Measurements from ENCODE around the gene TNIK. TPM values are rescaled to one million over a fixed set of nuclear protein-coding genes. Genes with fewer than 3 reads are reported as not detected.
A peak's percentile ranks its signal among the peaks of the same experiment; 100 is the strongest.
"Not testable (repeated sequence)": the region's sequence is repeated elsewhere in the genome, so short reads cannot be mapped to it uniquely, and the experiment has no call there.

The TNIK gene
- total RNA-seq, 1 donor from 2014 or later: 1.1 TPM

DNA sequence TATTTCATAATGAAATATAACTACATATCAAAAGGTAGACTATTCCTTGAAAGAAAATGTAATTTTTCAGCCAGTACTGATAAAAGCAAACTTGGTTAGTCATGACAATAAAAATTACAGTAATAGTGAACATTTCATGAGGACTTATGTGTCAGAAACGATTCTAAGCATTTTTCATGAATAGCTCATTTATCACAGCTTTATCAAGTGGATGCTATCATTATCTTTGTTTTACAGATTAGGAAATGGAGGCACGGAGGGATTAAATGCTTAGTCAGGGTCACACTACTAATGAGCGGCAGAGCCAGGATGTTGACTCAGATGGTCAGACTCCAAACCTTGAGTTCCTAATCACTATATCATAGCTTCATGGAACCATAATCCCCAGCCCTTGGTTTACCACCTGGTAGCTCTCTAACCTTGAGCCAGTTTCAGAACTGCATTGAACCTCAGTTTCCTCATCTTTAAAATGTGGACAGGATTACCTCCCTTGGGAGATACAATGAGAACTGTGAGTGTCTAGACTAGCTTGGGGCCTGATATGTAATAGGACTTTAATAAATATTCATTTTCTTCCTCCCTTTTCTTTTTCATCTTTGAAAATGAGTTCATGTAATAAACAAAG, 85.4 kb downstream of the TNIK start:
- no peaks in the 10 kb centered on the region for H3K36me3 ChIP-seq (ENCODE audit: control insufficient read depth, insufficient read depth, low read length)
- TF ChIP-seq, protein P1, sequence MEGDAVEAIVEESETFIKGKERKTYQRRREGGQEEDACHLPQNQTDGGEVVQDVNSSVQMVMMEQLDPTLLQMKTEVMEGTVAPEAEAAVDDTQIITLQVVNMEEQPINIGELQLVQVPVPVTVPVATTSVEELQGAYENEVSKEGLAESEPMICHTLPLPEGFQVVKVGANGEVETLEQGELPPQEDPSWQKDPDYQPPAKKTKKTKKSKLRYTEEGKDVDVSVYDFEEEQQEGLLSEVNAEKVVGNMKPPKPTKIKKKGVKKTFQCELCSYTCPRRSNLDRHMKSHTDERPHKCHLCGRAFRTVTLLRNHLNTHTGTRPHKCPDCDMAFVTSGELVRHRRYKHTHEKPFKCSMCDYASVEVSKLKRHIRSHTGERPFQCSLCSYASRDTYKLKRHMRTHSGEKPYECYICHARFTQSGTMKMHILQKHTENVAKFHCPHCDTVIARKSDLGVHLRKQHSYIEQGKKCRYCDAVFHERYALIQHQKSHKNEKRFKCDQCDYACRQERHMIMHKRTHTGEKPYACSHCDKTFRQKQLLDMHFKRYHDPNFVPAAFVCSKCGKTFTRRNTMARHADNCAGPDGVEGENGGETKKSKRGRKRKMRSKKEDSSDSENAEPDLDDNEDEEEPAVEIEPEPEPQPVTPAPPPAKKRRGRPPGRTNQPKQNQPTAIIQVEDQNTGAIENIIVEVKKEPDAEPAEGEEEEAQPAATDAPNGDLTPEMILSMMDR (IDR thresholded peaks at IDR 0.05; ENCODE audit: insufficient read depth, low read length, severe bottlenecking): no peak
- H3K27me3 ChIP-seq (ENCODE audit: control insufficient read depth, insufficient read depth, low read length): no peaks in the 10 kb centered on the region
- no peak for FAIRE-seq
- DNase-seq (ENCODE audit: low read depth): peak; percentile 75
- H3K4me3 ChIP-seq (ENCODE audit: low read depth, low read length): no peak overlapping the region

DNA sequence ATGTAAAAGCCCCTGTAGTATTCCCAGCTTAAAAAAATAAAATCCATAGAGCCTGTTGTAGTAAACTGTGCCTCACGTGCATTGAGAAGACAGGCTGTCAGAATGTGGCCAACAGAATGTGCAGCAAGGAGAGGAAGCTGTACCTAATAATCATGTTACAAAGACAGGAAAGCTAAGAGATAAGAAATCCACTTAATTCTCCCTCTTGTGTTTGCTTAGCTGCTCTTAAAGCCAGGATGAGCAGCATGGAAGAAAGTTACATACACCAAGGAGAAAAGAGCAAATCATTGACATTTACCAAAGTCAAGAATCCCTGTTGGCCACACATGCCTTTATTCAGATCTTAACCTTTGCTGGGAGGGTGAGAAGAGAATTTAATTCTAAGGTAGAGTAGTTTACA, 85.9 kb downstream of the TNIK start:
- FAIRE-seq (no peak), DNase-seq (ENCODE audit: low read depth) (no peak)
- no peaks in the 10 kb centered on the region for H3K36me3 ChIP-seq (ENCODE audit: control insufficient read depth, insufficient read depth, low read length)
- H3K27me3 ChIP-seq (ENCODE audit: control insufficient read depth, insufficient read depth, low read length): no peaks in the 10 kb centered on the region
- H3K4me3 ChIP-seq (ENCODE audit: low read depth, low read length): no peak overlapping the region
- TF ChIP-seq, protein P1 (IDR thresholded peaks at IDR 0.05; ENCODE audit: insufficient read depth, low read length, severe bottlenecking): no peak

DNA sequence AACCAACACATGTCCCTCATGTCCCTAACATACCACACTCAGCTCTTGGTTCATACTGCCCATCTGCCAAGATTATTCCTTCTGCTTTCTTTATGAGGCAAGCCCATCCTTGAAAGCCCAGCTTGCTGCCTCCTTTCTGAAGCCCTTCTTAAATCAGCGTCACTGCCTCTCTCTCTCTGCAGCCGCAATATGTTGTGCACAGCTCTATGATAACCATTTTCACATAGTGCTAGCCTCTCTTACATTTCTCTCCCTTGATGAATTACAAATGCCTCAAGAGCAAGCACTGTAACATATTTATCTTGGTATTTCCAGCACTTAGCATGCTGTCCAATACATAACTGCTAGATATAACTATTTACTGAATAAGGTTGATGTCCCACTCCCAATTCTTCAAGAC, 86.5 kb downstream of the TNIK start:
- DNase-seq (ENCODE audit: low read depth) (no peak), FAIRE-seq (no peak)
- TF ChIP-seq, protein P1 (IDR thresholded peaks at IDR 0.05; ENCODE audit: insufficient read depth, low read length, severe bottlenecking): no peak
- Histone ChIP-seq H3K27me3 (ENCODE audit: control insufficient read depth, insufficient read depth, low read length) (no peaks in the 10 kb centered on the region), H3K36me3 (ENCODE audit: control insufficient read depth, insufficient read depth, low read length) (no peaks in the 10 kb centered on the region), H3K4me3 (ENCODE audit: low read depth, low read length) (no peak overlapping the region)

DNA sequence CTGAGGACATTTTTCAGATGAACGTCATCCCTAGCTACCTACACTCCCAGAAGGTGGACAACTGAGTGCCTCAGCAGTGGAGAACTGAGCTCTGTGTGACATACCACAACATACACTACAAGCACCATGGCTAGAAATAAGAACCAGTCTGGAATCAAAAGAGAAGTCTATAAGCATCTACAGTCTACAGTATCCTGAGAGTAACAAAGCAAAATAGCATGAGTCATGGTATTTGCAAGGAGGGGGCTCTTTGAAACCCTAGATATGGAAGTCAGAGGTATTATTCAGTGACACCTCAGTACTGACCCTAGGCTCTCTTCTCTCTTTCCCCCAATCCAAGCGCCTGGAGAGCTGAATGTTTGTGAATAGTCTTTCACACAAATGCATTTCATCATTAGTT, 87.5 kb downstream of the TNIK start:
- FAIRE-seq: no peak

DNA sequence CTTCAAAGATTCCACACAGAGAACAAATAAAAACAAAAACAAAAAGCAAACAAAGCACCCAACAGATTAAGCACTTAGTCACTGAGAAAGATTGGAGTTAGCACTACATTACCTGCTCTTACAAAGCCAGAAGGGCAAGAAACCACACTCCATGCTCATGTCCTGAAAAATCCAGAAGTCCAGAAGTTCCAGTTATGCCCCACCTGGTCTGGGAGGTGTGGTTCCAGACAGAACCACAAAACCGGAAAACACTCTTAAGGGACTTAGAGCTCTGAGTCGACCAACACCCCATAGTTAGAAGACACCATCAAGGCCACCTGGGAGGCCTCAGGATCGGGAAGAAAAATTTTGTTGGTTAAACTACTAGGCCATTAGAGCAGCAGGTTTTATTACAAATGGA, 88.9 kb downstream of the TNIK start:
- TF ChIP-seq, protein P1 (IDR thresholded peaks at IDR 0.05; ENCODE audit: insufficient read depth, low read length, severe bottlenecking): no peak
- no peaks in the 10 kb centered on the region for H3K36me3 ChIP-seq (ENCODE audit: control insufficient read depth, insufficient read depth, low read length)
- FAIRE-seq (no peak), DNase-seq (ENCODE audit: low read depth) (no peak)
- no peaks in the 10 kb centered on the region for H3K27me3 ChIP-seq (ENCODE audit: control insufficient read depth, insufficient read depth, low read length)
- H3K4me3 ChIP-seq (ENCODE audit: low read depth, low read length): no peak overlapping the region

More for the DNA sequence above, 87.5 kb downstream of the TNIK start:
- TF ChIP-seq, protein P1 (IDR thresholded peaks at IDR 0.05; ENCODE audit: insufficient read depth, low read length, severe bottlenecking): no peak
- Histone ChIP-seq H3K27me3 (ENCODE audit: control insufficient read depth, insufficient read depth, low read length) (no peaks in the 10 kb centered on the region), H3K4me3 (ENCODE audit: low read depth, low read length) (no peak overlapping the region), H3K36me3 (ENCODE audit: control insufficient read depth, insufficient read depth, low read length) (no peaks in the 10 kb centered on the region)
- DNase-seq (ENCODE audit: low read depth): no peak

DNA sequence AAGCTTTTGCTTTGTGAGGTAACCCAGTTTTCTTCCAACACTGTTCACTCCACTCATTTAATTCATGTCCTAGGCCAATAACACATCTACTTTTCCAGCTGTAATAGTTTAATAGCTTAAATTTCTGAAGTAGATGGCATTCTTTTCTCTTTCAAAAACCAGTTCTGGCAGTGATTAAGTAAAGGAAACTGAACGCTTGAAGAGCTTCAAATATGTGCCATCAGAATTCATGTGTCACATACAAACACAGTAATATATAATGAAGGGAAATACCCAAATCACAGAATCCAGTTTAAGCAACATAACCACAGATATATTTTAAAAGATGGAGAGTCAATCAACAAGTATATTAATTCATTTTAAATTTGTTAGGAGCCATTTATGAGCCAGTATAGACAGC, 91.0 kb downstream of the TNIK start:
- H3K4me3 ChIP-seq (ENCODE audit: low read depth, low read length): no peak overlapping the region
- H3K36me3 ChIP-seq (ENCODE audit: control insufficient read depth, insufficient read depth, low read length): no peaks in the 10 kb centered on the region
- FAIRE-seq: no peak
- H3K27me3 ChIP-seq (ENCODE audit: control insufficient read depth, insufficient read depth, low read length): no peaks in the 10 kb centered on the region
- TF ChIP-seq, protein P1 (IDR thresholded peaks at IDR 0.05; ENCODE audit: insufficient read depth, low read length, severe bottlenecking): no peak
- DNase-seq (ENCODE audit: low read depth): no peak

DNA sequence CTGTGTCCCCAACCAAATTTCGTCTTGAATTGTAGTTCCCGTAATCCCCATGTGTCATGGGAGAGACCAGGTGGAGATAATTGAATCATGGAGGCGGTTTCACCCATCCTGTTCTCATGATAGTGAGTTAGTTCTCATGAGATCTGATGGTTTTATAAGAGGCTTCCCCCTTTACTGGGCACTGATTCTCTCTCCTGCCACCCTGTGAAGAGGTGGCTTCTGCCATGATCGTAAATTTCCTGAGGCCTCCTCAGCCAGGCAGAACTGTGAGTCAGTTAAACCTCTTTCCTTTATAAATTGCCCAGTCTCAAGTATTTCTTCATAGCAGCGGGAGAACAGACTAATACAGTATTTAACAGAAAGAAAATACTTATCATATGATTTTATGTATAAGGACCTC, 93.5 kb downstream of the TNIK start:
- not testable (repeated sequence) for FAIRE-seq; H3K36me3 ChIP-seq (ENCODE audit: control insufficient read depth, insufficient read depth, low read length)

More for the DNA sequence above, 93.5 kb downstream of the TNIK start:
- not testable (repeated sequence) for DNase-seq (ENCODE audit: low read depth); H3K4me3 ChIP-seq (ENCODE audit: low read depth, low read length); H3K27me3 ChIP-seq (ENCODE audit: control insufficient read depth, insufficient read depth, low read length)
